ENCODE measurements around the gene PDE1A.

- TF ChIP-seq POLR2A (IDR thresholded peaks at IDR 0.05; ENCODE audit: low read length) (no peak), GATA1 (IDR thresholded peaks at IDR 0.05; ENCODE audit: low read depth, low read length) (no peak)
Observed at GRCh38 chr2:182240862-182241371, 185.9 kb downstream of the PDE1A start.
